ENCODE data around the gene ERBB4. TPM values are rescaled to one million over a fixed set of nuclear protein-coding genes. Genes with fewer than 3 reads are reported as not detected.

The ERBB4 gene
- polyA plus RNA-seq, 1 donor from 2014 or later: not detected

DNA sequence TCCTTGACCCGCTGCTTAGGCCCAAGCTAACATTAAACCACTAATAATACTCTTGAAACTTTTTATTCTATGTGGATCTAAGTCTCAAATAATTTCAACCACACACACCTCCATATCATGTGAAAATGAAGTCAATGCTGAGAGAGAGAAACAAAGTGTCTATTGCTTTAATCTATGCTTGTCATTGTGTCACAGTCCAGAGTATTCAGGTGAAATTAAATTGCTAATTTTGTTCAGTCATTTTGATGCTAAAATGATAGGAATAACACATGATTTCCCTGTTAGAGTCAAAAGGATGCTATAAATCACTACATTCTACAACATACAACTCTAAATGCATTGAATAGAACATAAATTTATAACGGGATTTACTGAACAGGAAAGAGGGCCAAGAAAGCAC is 195.4 kb downstream of the ERBB4 start:
- Mint-ChIP-seq H3K4me3 (no peak overlapping the region), H3K27me3 (no peaks in the 10 kb centered on the region), H3K9me3 (peaks cover 0 to 1% (median 0%) of the 10 kb centered on the region in 3 donors), H3K36me3 (no peaks in the 10 kb centered on the region), H3K27ac (no peak overlapping the region), H3K4me1 (no peaks in the 10 kb centered on the region)

DNA sequence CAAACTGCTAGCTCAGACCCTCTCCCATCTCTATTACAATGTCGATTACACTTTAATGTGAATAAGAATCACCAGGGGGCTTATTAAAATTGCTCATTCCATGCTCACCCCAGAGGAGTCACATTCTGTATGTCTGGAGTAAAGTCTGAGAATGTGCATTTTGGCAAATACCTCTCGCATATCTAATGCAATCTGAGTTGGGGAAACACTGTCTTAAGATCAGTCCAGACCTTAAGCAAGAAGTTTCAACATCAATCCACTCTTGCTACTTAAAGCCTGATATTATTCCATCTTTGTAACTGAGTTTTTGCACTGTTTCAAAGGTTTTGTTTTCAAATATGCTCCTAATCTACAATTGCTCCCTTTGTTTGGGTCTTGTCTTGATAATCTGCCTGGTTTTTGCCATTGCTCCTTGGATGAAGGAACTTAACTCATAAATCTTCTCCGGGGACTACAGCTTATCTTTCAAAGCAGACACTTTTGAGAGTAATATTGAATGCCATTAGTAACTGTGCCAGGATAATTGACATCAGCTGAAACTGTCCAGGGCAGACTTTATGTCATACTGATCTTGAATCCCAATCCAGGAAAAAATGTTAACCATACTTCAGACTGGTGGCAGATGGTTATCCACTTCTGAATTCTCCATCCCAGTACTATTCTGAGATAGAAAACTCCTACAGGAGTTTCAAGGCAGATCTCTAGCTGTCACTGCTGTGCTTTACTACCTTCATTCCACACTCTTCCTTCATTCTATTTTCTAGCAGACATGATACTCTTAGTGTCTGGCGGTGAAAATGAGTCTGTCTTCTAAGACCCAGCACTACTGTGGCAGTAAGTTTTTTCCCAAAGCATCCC is 200.9 kb downstream of the ERBB4 start:
- Mint-ChIP-seq H3K36me3 (no peaks in the 10 kb centered on the region), H3K4me1 (no peaks in the 10 kb centered on the region), H3K4me3 (no peak overlapping the region), H3K27ac (no peak overlapping the region), H3K9me3 (peaks cover 0 to 2% (median 0%) of the 10 kb centered on the region in 3 donors), H3K27me3 (no peaks in the 10 kb centered on the region)

DNA sequence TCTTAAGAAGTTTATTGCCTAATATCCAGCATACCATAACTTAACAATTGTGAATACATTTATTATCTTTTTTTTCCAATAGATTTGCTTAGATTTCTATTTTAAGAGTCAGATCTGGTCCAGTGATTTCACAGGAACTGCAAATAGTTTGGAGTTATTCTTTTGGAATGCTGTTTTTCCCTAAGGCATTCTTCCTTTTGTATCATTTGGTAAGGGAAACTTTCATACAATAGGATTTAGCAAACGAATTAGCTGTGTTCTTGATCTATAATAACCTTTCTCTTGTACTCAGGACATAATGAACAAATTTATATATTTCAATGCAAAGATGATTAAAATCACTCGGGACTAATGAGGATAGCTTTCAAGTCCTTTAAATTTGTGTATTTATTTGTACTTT is 201.6 kb downstream of the ERBB4 start:
- Mint-ChIP-seq H3K4me1 (no peaks in the 10 kb centered on the region), H3K27me3 (no peaks in the 10 kb centered on the region), H3K4me3 (no peak overlapping the region), H3K27ac (no peak overlapping the region), H3K9me3 (peaks cover 0 to 2% (median 0%) of the 10 kb centered on the region in 3 donors), H3K36me3 (no peaks in the 10 kb centered on the region)

DNA sequence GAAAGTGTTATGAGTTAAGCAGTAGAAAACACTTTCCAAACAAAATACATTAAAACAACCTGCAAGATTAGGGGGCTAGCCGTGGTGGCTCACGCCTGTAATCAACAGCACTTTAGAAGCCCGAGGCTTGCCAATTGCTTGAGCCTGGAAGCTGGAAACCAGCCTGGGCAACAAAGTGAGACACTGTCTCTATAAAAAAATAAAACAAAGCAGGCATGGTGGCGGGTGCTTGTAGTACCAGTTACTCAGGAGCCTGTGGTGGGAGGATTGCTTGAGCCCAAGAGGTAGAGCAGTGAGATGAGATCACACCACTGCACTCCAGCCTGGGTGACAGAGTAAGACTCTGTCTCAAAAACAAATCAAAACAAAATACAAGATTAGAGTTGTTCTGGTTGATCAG is 208.3 kb downstream of the ERBB4 start:
- no peaks in the 10 kb centered on the region for H3K36me3 Mint-ChIP-seq
- H3K4me3 Mint-ChIP-seq: no peak overlapping the region
- peaks cover 0 to 2% (median 0%) of the 10 kb centered on the region in 3 donors for H3K9me3 Mint-ChIP-seq
- no peak overlapping the region for H3K27ac Mint-ChIP-seq
- H3K4me1 Mint-ChIP-seq: no peaks in the 10 kb centered on the region
- no peaks in the 10 kb centered on the region for H3K27me3 Mint-ChIP-seq

DNA sequence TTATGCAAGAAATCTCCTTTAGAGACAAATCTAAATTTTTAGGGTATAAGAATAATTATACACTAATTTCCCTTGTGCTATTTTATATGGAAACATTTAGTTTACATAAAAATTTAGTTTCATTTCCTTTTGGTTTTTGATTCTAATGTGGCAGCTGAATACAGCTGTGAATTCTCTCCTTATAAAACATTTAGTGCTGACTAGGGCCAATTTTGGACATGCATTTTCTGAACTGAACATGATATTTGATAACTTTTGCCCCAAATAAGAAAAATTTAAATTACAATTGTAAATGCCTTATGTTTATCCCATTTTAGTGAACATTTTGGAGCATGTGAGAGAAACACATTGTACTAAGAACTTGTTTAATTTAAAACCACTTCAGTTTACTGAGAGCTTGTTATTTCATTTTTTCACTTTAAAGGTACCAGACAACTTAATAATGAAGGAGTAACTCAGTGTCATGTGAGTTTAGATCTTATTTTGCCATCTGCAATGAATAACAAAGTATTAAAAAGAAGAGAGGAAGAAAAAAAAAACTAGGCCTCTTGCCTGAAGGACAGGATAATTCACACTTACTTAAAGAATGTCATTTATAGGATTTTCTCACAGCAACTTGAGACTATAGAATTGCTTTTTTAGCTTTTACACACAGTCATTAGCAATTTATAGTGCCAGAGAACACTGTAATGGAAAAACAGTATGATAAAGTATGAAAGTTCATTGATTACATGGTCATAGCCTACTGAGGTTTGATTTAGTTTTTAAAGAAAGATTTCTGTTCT is 209.7 kb downstream of the ERBB4 start:
- Mint-ChIP-seq H3K4me1 (no peaks in the 10 kb centered on the region), H3K9me3 (peaks cover 0 to 2% (median 0%) of the 10 kb centered on the region in 3 donors), H3K36me3 (no peaks in the 10 kb centered on the region), H3K27me3 (no peaks in the 10 kb centered on the region), H3K27ac (no peak overlapping the region), H3K4me3 (no peak overlapping the region)

DNA sequence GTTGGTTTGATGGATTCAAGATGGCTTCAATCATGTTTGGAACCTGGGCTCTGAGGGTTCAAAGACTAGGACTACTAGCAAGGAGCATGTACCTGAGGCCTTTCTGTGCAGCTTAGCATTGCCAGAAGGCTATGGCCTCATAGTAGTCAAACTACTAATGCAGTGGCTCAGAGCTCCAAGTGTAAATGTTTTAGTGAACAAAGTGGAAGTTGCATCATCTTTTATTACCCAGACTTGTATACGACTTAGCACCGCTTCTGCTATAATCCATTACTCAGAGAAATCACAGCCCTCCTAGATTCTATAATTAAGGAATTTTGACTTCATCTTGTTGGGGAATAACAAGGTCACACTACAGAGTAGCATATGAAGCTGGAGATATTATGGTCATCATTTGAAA is 210.5 kb downstream of the ERBB4 start:
- Mint-ChIP-seq H3K27me3 (no peaks in the 10 kb centered on the region), H3K9me3 (peaks cover 0 to 2% (median 0%) of the 10 kb centered on the region in 3 donors), H3K4me3 (no peak overlapping the region), H3K27ac (no peak overlapping the region), H3K4me1 (no peaks in the 10 kb centered on the region), H3K36me3 (no peaks in the 10 kb centered on the region)

DNA sequence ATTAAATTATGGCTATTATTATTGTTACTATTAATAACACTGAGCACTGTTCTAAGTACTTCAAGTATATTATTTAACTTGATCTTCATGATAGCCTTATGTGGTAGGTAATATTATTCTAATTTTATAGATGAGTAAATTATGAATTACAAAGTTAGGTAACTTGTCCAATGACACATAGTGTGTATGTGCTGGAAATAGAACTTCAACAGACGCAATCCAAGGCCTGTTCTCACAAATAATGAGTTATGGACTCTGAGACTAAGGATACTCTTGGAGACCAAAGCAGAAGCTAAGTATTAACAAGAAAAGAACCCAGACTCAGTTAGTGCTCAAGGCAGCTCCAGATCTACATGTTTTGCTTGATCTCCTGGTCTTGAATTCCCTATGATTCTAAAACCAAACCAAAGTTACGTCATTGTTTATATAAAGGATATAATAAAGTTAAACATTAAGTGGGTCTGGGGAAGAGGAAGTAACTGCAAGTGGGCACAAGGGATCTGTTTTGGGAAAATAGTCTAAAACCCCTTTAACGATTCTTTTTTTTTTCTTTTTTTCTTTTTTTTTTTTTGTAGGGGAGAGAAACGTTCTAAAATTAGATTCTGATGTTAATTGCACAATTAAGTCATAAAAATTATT is 211.3 kb downstream of the ERBB4 start:
- H3K36me3 Mint-ChIP-seq: no peaks in the 10 kb centered on the region

DNA sequence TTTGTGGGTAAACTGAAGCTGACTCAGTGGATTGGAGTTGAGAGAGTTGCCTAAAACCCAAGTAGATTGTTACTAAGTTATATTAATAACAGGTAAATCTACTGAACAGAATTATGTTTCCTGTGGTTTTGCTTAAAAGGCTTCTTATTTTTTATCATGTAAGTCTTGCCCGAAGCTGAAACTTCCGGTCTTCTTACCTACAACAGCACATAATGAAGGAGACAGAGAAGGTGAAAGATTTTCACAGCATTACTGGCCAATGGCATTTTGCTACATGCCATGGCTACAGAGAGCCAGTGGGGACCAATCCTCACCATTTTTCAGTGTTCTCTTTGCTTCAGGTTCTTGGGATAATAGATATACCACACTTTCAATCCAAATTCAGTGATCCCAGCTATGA is 220.0 kb downstream of the ERBB4 start:
- Mint-ChIP-seq H3K36me3 (no peaks in the 10 kb centered on the region), H3K27ac (no peak overlapping the region), H3K27me3 (no peaks in the 10 kb centered on the region), H3K4me1 (no peaks in the 10 kb centered on the region), H3K9me3 (no peaks in the 10 kb centered on the region), H3K4me3 (no peak overlapping the region)

More for the DNA sequence above, 211.3 kb downstream of the ERBB4 start:
- Mint-ChIP-seq H3K4me1 (no peaks in the 10 kb centered on the region), H3K27ac (no peak overlapping the region), H3K4me3 (no peak overlapping the region), H3K9me3 (peaks cover 0 to 2% (median 0%) of the 10 kb centered on the region in 3 donors), H3K27me3 (no peaks in the 10 kb centered on the region)

DNA sequence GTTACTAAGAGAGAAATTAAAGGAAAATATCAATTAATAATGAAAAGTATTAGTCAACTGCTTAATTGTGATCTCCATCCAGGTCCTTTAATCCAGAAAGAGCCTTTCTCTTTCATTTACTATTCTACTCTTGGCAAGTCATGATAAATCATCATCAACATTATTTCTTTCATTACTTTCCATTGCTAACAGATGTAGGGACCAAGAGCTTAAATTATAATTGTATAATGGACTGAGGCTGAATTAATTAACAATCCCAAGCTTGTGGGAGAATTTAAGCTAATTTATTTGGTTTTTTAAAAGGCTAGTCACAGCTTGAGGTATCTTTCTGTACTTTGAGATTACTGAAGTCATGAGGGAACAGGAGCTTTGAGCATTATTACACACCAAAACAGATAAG is 223.9 kb downstream of the ERBB4 start:
- no peaks in the 10 kb centered on the region for H3K27me3 Mint-ChIP-seq
- no peak overlapping the region for H3K27ac Mint-ChIP-seq
- H3K4me3 Mint-ChIP-seq: no peak overlapping the region
- H3K4me1 Mint-ChIP-seq: no peaks in the 10 kb centered on the region
- H3K9me3 Mint-ChIP-seq: no peaks in the 10 kb centered on the region
- H3K36me3 Mint-ChIP-seq: no peaks in the 10 kb centered on the region

DNA sequence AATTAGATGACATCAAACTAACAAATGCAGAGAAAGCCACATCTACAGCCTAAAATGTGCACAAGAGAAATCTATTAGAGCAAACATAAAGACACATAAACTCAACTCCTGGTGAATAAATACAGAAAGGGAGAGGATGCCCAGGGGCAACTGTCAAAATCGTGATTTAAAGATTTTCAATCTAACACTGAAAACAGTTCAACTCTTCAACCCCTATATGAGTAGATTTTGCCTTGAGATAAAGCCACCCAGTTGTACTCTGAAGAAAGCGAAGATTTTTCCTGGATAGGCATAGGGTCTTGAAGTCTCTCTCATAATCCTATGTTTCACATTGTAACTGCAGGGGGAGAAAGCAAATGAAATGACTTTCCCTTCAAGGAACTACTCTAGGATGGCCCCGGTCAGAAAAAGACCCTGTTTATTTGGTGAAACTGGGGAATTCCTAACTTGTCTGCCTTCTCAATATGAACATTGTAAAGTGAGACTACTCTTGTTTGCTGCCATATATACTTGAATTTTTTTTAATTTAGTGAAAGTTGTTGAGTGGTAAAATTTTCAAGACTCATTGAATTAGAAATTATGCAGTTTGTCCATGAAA is 226.7 kb downstream of the ERBB4 start:
- Mint-ChIP-seq H3K36me3 (no peaks in the 10 kb centered on the region), H3K27ac (no peak overlapping the region), H3K4me1 (no peaks in the 10 kb centered on the region), H3K27me3 (no peaks in the 10 kb centered on the region), H3K9me3 (no peaks in the 10 kb centered on the region), H3K4me3 (no peak overlapping the region)

DNA sequence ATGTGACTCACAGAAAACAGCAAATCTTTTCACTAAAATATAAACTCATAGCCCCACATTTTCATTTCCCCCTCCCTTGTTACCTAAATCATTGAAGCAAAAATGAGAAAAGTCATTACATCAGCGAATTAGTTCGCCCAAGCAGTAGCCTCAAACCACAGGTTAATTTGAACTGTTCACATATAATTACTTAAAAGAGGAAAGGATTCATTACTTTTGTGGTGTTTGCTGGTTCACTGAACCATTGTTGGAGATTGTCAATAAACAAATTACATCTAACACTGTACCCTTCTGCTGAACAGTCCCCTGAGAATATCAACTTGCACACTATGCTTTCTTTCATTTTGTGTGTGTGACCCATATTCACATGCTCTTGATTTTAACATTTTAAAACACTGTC is 238.7 kb downstream of the ERBB4 start:
- Mint-ChIP-seq H3K27ac (no peak overlapping the region), H3K9me3 (no peaks in the 10 kb centered on the region), H3K4me1 (no peaks in the 10 kb centered on the region), H3K27me3 (no peaks in the 10 kb centered on the region), H3K36me3 (peaks cover 1% of the 10 kb centered on the region), H3K4me3 (no peak overlapping the region)

DNA sequence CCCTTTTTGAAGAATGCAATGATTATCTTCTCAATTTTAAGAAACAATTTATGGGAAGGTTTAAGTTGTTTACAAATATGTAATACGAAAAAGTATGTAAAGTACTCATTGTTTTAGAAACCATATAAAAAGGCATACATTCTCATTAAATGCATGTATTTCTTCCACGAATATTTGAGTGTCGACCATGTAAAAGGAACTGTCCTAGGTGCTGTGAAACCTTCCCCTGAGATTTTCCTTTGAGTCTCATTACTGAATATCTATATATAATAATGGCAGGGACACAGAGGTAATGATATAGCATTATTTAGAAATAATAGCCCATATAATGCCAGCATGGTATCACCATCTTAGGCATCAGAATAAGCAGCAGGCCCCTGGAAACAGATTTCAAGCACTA is 239.3 kb downstream of the ERBB4 start:
- Mint-ChIP-seq H3K27ac (no peak overlapping the region), H3K36me3 (peaks cover 1% of the 10 kb centered on the region), H3K27me3 (no peaks in the 10 kb centered on the region), H3K4me3 (no peak overlapping the region), H3K9me3 (no peaks in the 10 kb centered on the region), H3K4me1 (no peaks in the 10 kb centered on the region)

DNA sequence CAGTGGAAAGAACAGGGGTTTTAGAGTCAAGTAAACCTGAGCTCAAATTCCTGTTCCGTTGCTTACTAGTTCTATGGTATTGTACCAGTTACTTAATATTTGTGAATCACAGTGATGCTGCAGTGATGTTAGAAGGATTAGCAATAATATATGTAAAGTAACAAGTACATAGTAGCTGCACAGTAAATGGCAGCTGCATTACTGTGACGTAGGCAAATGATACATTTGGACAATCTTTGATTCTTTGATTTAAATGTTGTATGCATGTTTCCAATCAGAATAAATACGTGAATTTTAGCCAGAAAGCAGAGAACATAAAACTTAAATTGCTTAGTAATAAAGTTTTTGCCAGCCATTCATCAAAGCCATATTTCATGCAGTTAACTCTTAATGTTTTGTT is 243.0 kb downstream of the ERBB4 start:
- no peak overlapping the region for H3K4me3 Mint-ChIP-seq
- no peak overlapping the region for H3K27ac Mint-ChIP-seq
- peaks cover 1% of the 10 kb centered on the region for H3K36me3 Mint-ChIP-seq
- no peaks in the 10 kb centered on the region for H3K9me3 Mint-ChIP-seq
- H3K4me1 Mint-ChIP-seq: no peaks in the 10 kb centered on the region
- no peaks in the 10 kb centered on the region for H3K27me3 Mint-ChIP-seq

DNA sequence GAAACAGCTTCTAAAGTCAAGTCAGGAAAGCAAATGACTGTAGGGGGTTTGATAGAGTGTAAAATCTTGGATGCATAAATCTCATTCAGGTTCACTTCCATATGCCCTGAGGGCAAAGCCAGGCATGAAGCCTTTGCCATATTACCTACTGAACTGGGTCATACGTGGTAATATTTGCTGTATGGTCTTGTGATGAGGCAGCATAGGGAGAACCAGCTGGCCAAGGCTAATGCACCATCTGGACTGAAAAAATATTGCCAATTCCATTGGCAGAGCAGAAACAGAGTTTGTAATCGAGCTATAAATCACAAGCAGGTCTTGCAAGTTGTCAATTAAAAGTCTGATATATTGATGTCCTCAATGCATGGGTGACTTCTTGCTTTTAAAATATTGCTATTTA is 243.8 kb downstream of the ERBB4 start:
- Mint-ChIP-seq H3K27ac (no peak overlapping the region), H3K4me1 (no peaks in the 10 kb centered on the region), H3K4me3 (no peak overlapping the region), H3K27me3 (no peaks in the 10 kb centered on the region), H3K9me3 (no peaks in the 10 kb centered on the region), H3K36me3 (peaks cover 1% of the 10 kb centered on the region)

DNA sequence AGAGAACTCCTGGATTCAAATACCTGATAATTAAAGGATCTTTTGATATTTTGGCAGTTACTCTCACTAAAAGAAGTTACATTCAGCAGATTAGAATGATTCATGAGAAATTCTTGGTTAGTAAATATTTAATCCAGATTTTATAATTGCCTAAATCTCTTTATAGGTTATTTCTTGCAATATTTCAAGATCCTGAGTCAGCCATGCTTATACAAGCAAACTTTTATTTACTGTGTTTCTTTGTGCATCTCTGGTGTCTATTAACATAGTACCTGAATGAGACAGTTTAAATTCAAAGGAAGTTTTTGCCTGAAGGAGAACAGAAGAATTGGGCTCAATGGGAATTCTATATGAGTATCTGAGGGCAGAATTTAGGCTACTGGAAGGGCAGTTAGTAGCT is 249.3 kb downstream of the ERBB4 start:
- Mint-ChIP-seq H3K36me3 (no peaks in the 10 kb centered on the region), H3K4me1 (peaks cover 0 to 1% (median 0%) of the 10 kb centered on the region in 3 donors), H3K9me3 (peaks cover 0 to 1% (median 0%) of the 10 kb centered on the region in 3 donors), H3K27ac (no peak overlapping the region), H3K27me3 (no peaks in the 10 kb centered on the region), H3K4me3 (no peak overlapping the region)

All from IgD-negative memory B cell (primary cell).